Pancreas (tissue), 10 donors: ENCODE measurements around the gene SLC5A1. TPM values are rescaled to one million over a fixed set of nuclear protein-coding genes. Genes with fewer than 3 reads are reported as not detected.

ENCODE experiments used
- ATAC-seq, 4 donors: fragments of 200-7000 bp; cut with Tn5 transposase; one replicate each; pipeline versions ENCODE4 v1.8.0 to v1.9.1; 2020; ENCODE audit warnings: mild to moderate bottlenecking in 4 of 4, moderate library complexity in 4 of 4
- DNase-seq, 6 donors: peaks; one replicate each; pipeline ENCODE4 v3.0.0-alpha.2; 2020
- FAIRE-seq: peaks from 2 replicates; lab custom pipeline; 2012; peaks lifted over from hg19 to GRCh38; lab: Jason Lieb, UNC
- H3K27ac ChIP-seq, 4 donors: fragments of 200-600 bp; sonication (generic); 1 replicate in 3 of 4; 2 replicates in 1 of 4; pipeline versions ENCODE4 v1.5.0 to v1.8.0; 2020
- H3K27me3 ChIP-seq, 4 donors: fragments of 200-600 bp; one replicate each; pipeline ENCODE4 v1.8.0; 2021
- H3K36me3 ChIP-seq, 3 donors: fragments of 200-600 bp; sonication (generic) in 1 of 3; one replicate each; pipeline versions ENCODE4 v1.5.0 to v1.8.0; 2020 to 2021
- H3K4me1 ChIP-seq, 3 donors: fragments of 200-600 bp; one replicate each; pipeline ENCODE4 v1.8.0; 2021
- H3K4me3 ChIP-seq, 4 donors: fragments of 200-600 bp; sonication (generic) in 2 of 4; one replicate each; pipeline versions ENCODE4 v1.5.0 to v1.8.0; 2020 to 2021
- H3K9me3 ChIP-seq, 4 donors: fragments of 200-600 bp; one replicate each; pipeline ENCODE4 v1.8.0; 2021
- WGBS, 2 donors: extraction: QIAGEN DNeasy Blood & Tissue Kit; methylation state at CpG; one replicate each; pipeline ENCODE4 v1.1.7; 2013; 5-methylcytosine and 5-hydroxymethylcytosine counted together
- intact Hi-C, 3 donors: fragments of 100-400 bp; cut with DNase I; formaldehyde crosslinking; loops; one replicate each; pipeline versions ENCODE4 v1.11.1 to v1.14.2; 2022
- polyA plus RNA-seq, 2 donors: library from polyadenylated mRNA; stranded (reverse); fragments of 200-250 nt; gene quantifications; one replicate each; pipeline ENCODE4 v1.2.3, GENCODE V29; 2013
- total RNA-seq, 6 donors: library from RNA; stranded (reverse); fragmentation: NEBNext Ultra II Directional in 4 of 6; extraction: Animal tissue kit (Norgen Biotek cat#: 25700) in 4 of 6; gene quantifications; one replicate each; pipeline versions ENCODE4 v1.2.1 to v1.2.4, GENCODE V29; 2021 to 2023
- TF ChIP-seq, protein P1 (sequence below), 4 donors: fragments of 200-600 bp; sonication (generic) in 3 of 4; IDR thresholded peaks; one replicate each; pipeline versions ENCODE4 v1.5.0 to v1.8.0; 2021; ENCODE audit warnings: antibody characterized with exemption in 4 of 4
- donor health status: healthy with polysubstance abuse.
- donor health status: DM: no; HTN: no; CAD: no; lungs with moderate emphysema.
- donor health status: DM: no; HTN: no; CAD: no.
- donor health status: control.
- donor health status: control.
- donor health status: Bipolar disorder and iron deficiency.
- donor health status: DM: yes; HTN: yes; CAD: no.
- donor health status: DM: no; HTN: no; CAD: no.
- donor health status: DM: no; HTN: no; CAD: no.
- donor health status: DM: yes; HTN: yes; CAD: no.

SLC5A1 gene
- total and polyA plus RNA-seq, 8 donors, result 0.51 to 5.9 (median 2.6) TPM

DNA sequence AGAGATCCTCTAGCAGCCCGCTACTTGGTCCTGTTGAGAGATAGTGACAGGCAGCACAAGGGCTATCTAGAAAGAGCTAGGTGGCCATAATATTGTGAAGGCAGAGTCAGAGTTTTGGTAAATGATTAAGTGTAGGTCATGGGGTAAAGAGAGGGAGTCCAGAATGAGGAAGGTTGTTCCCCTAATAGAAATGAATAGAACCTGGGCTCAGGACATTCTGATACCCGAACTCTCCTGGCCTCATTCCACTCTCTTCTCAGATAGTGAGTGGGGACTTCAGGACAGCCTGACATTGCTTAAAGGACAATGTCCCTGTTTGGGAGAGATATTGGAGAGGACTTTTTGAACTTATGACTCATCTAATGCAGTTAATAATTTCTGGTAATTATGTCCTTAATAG, 20.6 kb downstream of the SLC5A1 start:
- TF ChIP-seq, protein P1, sequence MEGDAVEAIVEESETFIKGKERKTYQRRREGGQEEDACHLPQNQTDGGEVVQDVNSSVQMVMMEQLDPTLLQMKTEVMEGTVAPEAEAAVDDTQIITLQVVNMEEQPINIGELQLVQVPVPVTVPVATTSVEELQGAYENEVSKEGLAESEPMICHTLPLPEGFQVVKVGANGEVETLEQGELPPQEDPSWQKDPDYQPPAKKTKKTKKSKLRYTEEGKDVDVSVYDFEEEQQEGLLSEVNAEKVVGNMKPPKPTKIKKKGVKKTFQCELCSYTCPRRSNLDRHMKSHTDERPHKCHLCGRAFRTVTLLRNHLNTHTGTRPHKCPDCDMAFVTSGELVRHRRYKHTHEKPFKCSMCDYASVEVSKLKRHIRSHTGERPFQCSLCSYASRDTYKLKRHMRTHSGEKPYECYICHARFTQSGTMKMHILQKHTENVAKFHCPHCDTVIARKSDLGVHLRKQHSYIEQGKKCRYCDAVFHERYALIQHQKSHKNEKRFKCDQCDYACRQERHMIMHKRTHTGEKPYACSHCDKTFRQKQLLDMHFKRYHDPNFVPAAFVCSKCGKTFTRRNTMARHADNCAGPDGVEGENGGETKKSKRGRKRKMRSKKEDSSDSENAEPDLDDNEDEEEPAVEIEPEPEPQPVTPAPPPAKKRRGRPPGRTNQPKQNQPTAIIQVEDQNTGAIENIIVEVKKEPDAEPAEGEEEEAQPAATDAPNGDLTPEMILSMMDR (IDR thresholded peaks at IDR 0.05), result no peak
- Histone ChIP-seq H3K4me1 (no peaks in the 10 kb centered on the region), H3K27ac (peak overlapping the region in 2 of 4 donors; percentile 8 to 43), H3K4me3 (no peak overlapping the region), H3K27me3 (no peaks in the 10 kb centered on the region), H3K36me3 (no peaks in the 10 kb centered on the region), H3K9me3 (no peaks in the 10 kb centered on the region)
- ATAC-seq, result peak; percentile 22 to 75 (median 62)
- 43 to 55% methylated on average over 2 of the region's 2 CpGs for WGBS, 2 donors
- no peak for DNase-seq
- FAIRE-seq, result no peak
- intact Hi-C loops, result no loop called here

GRCh38 chr22:32066820-32067219, 23.8 kb downstream of the SLC5A1 start:
- H3K36me3 ChIP-seq, result no peaks in the 10 kb centered on the region
- TF ChIP-seq, protein P1 (IDR thresholded peaks at IDR 0.05), result no peak
- DNase-seq (no peak), ATAC-seq (no peak), FAIRE-seq (no peak)
- H3K27me3 ChIP-seq, result no peaks in the 10 kb centered on the region
- H3K27ac ChIP-seq, result no peak overlapping the region
- whole genome bisulfite sequencing, 2 donors, result 57% methylated on average over 3 of the region's 3 CpGs
- no peaks in the 10 kb centered on the region for H3K4me1 ChIP-seq
- intact Hi-C loops, result no loop called here
- H3K4me3 ChIP-seq, result no peak overlapping the region
- no peaks in the 10 kb centered on the region for H3K9me3 ChIP-seq

- peaks cover 0 to 4% (median 0%) of the 10 kb centered on the region in 4 donors for H3K27me3 ChIP-seq
- intact Hi-C loops, result no loop called here
- no peak overlapping the region for H3K27ac ChIP-seq
- DNase-seq (no peak), ATAC-seq (no peak), FAIRE-seq (no peak)
- TF ChIP-seq, protein P1 (IDR thresholded peaks at IDR 0.05), result no peak
- no peaks in the 10 kb centered on the region for H3K4me1 ChIP-seq
- no peaks in the 10 kb centered on the region for H3K36me3 ChIP-seq
- H3K9me3 ChIP-seq, result no peaks in the 10 kb centered on the region
- no peak overlapping the region for H3K4me3 ChIP-seq
- WGBS, 2 donors, result 33 to 43% methylated on average over 2 of the region's 2 CpGs
These were observed 24.6 kb downstream of the SLC5A1 start for GRCh38 chr22:32067613-32068012.

DNA sequence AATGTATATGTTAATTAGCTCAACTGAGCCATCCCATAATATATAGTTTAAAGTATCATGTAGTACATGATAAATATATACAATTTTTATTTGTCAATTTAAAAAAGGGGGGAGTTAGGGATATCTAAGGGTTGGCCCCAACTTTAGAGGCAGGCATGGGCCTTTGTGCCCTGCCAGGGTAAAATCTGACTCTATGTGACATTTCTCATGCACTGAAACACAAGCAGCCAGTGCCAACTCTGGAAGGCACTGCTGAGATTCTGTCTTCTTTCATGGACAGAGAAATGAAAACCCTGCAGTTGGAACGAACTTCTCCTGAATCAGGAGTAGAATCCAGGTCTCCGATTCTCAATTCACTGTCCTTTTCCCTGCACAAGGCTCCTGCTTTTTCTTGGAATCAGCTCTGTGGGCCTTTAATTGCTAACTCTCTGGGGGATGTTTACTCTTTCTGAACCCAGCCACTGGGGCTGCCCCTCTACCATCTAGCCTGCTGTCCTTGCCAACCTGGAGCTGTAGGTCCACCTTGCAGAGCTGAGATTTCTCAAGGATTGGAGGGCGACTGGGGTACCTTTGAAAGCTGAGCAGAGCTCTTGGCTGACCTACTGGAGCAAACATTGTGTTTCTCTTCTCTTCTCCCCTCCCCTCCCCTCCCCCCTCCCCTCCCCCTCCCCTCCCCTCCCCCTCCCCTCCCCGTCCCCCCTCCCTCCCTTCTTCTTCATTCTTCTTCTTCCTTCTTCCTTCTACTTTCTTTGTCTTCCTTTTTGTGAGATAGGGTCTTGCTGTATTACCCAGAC, 26.7 kb downstream of the SLC5A1 start:
- no peak for ATAC-seq
- intact Hi-C loops, result no loop called here
- FAIRE-seq, result no peak
- WGBS, 2 donors, result 74 to 80% methylated on average over 3 of the region's 4 CpGs
- Histone ChIP-seq H3K27me3 (peaks cover 0 to 4% (median 0%) of the 10 kb centered on the region in 4 donors), H3K4me1 (no peaks in the 10 kb centered on the region), H3K4me3 (no peak overlapping the region), H3K9me3 (no peaks in the 10 kb centered on the region), H3K27ac (no peak overlapping the region), H3K36me3 (no peaks in the 10 kb centered on the region)
- TF ChIP-seq, protein P1 (IDR thresholded peaks at IDR 0.05), result no peak
- DNase-seq, result no peak

DNA sequence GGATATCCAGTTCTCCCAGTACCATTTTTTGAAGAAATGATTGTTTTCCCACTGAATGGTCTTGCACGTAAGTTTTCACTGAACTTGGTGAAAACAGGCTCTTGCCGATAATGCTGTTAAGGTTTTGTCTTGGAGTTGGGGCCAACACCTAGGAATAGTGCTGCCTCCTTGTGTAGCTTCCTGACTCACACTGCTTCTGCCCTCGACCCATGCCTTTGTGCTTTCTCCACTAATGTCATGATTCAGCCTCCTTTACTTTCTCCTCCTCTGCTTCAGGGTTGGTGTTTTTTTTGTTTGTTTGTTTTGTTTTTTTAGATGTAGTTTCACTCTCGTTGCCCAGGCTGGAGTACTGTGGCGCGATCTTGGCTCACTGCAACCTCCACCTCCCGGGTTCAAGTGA, 30.2 kb downstream of the SLC5A1 start:
- ATAC-seq (no peak), FAIRE-seq (no peak), DNase-seq (no peak)
- TF ChIP-seq, protein P1 (IDR thresholded peaks at IDR 0.05), result no peak
- H3K4me3 ChIP-seq, result no peak overlapping the region
- WGBS, 2 donors, result 66 to 77% methylated on average over 7 of the region's 7 CpGs
- intact Hi-C loops, result no loop called here
- no peaks in the 10 kb centered on the region for H3K9me3 ChIP-seq
- no peak overlapping the region for H3K27ac ChIP-seq
- H3K27me3 ChIP-seq, result peaks cover 0 to 4% (median 0%) of the 10 kb centered on the region in 4 donors
- no peaks in the 10 kb centered on the region for H3K4me1 ChIP-seq
- H3K36me3 ChIP-seq, result no peaks in the 10 kb centered on the region
